Right atrium auricular region (tissue), 2 donors: Measurements from ENCODE around the gene IL31. TPM values are rescaled to one million over a fixed set of nuclear protein-coding genes. Genes with fewer than 3 reads are reported as not detected.
A peak's percentile ranks its signal among the peaks of the same experiment; 100 is the strongest.

ENCODE experiments used
- DNase-seq: peaks from one replicate; pipeline ENCODE4 v3.0.0-alpha.2; 2019; ENCODE audit warnings: low spot score
- H3K27ac ChIP-seq, 2 donors: fragments of 200-600 bp; sonication (generic); 1 replicate in 1 of 2; 2 replicates in 1 of 2; pipeline ENCODE4 v1.5.1; 2016 to 2019
- H3K27me3 ChIP-seq, 2 donors: fragments of 200-600 bp; sonication (generic); one replicate each; pipeline versions ENCODE4 v1.5.1 to v1.6.0; 2017 to 2019
- H3K36me3 ChIP-seq: fragments of 200-600 bp; sonication (generic); one replicate; pipeline ENCODE4 v1.5.1; 2016
- H3K4me1 ChIP-seq, 2 donors: fragments of 200-600 bp; sonication (generic); one replicate each; pipeline versions ENCODE4 v1.5.1 to v1.6.0; 2017 to 2019
- H3K4me3 ChIP-seq, 2 donors: fragments of 200-600 bp; sonication (generic); 1 replicate in 1 of 2; 2 replicates in 1 of 2; pipeline ENCODE4 v1.5.1; 2017 to 2019; ENCODE audit warnings: mild to moderate bottlenecking in 1 of 2, moderate library complexity in 1 of 2
- H3K9me3 ChIP-seq, 2 donors: fragments of 200-600 bp; sonication (generic); one replicate each; pipeline ENCODE4 v1.5.1; 2019
- CTCF ChIP-seq, 2 donors: fragments of 200-600 bp; sonication (generic); IDR thresholded peaks; one replicate each; pipeline ENCODE4 v1.5.1; 2019; ENCODE audit warnings: antibody characterized with exemption in 2 of 2
- total RNA-seq, 2 donors: library from RNA; depleted of rRNA; stranded (reverse); fragments of >200 nt; gene quantifications; one replicate each; pipeline ENCODE4 v1.1.0, GENCODE V29; 2016

The IL31 gene
- total RNA-seq, 2 donors from 2014 or later: not detected

GRCh38 chr12:122190842-122191668, 17.0 kb upstream of the IL31 start:
- Histone ChIP-seq H3K27ac (no peak overlapping the region), H3K27me3 (no peaks in the 10 kb centered on the region), H3K4me1 (no peaks in the 10 kb centered on the region), H3K36me3 (no peaks in the 10 kb centered on the region), H3K9me3 (peaks cover 0 to 4% of the 10 kb centered on the region in 2 donors), H3K4me3 (no peak overlapping the region)
- peak in 1 of 2 donors; percentile 68 for TF ChIP-seq CTCF (IDR thresholded peaks at IDR 0.05)
- no peak for DNase-seq

DNA sequence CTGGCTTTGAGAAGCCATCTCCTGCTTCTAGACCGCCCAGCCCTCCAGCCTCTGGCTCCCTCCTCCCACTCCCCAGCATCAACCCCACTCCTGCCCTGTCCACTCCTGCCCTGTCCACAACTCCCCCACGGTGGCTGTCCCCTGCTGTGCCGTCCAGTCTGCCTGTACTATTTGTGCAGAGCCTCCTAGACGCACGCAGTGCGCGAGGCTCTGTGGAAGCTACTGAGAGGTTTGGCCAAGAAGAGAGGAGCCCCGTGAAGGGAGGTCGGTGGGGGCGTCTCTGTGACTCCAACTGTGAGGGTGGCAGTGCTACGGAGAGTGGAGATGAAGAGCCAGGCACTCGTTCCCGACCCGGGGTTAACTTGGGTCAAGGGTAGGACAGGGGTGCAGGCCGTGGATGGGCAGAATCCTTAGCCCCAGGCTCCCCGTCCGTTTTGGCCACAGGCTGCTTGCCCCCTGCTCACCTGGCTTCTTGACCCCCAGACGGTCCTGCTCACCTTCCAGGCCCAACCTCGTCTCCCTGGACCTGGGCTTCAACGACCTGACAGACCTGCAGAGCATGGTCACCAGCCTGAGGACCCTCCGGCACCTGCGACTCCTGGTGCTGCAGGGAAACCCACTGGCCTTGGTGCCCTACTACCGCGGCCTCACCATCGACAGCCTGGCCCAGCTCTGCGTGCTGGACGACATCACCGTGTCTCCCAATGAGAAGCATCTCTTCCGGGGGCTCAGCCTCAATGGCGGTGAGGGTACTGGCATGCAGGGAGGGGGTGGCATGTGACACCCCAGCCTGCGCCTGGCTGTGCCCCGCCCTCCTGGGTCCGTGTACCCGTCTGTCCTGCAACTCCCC, 15.8 kb upstream of the IL31 start:
- H3K27me3 ChIP-seq: no peaks in the 10 kb centered on the region
- no peak for DNase-seq
- H3K4me3 ChIP-seq: no peak overlapping the region
- H3K9me3 ChIP-seq: no peaks in the 10 kb centered on the region
- no peak for TF ChIP-seq CTCF (IDR thresholded peaks at IDR 0.05)
- H3K27ac ChIP-seq: no peak overlapping the region
- no peaks in the 10 kb centered on the region for H3K4me1 ChIP-seq
- no peaks in the 10 kb centered on the region for H3K36me3 ChIP-seq

- H3K9me3 ChIP-seq: no peaks in the 10 kb centered on the region
- no peaks in the 10 kb centered on the region for H3K27me3 ChIP-seq
- DNase-seq: no peak
- no peak overlapping the region for H3K27ac ChIP-seq
- H3K36me3 ChIP-seq: no peaks in the 10 kb centered on the region
- H3K4me1 ChIP-seq: peaks cover 0 to 7% of the 10 kb centered on the region in 2 donors
- H3K4me3 ChIP-seq: no peak overlapping the region
- no peak for TF ChIP-seq CTCF (IDR thresholded peaks at IDR 0.05)
Observed at GRCh38 chr12:122187466-122187865, 13.4 kb upstream of the IL31 start.

DNA sequence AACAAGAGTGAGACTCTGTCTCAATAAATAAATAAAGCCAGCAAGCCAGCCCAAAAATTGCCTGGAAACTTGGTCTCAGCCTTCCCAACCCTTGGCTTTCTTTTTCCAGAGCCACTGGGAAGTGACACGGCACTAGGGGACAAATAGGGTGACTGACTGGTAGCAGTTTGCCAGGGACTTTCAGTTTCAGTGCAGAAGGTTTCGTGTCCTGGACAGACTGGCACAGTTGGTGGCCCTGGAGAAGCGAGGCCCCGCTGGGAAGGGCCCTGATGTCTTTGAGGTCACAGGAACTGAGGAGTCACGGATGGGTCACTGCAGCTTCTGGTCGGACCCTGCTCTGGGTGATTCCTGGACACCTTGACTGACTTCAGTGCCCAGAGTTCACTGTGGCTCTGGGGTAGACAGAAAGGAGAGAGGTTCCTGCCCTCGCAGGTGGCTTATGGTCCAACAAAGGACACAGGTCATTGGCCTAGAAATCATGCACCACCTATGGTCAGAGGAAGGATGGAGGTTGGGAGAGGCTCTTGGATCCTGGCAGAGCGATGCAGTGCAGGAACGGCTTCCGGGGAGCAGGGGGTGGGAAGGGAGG, 11.6 kb upstream of the IL31 start:
- no peak overlapping the region for H3K4me3 ChIP-seq
- no peaks in the 10 kb centered on the region for H3K36me3 ChIP-seq
- no peak for DNase-seq
- no peaks in the 10 kb centered on the region for H3K9me3 ChIP-seq
- H3K27me3 ChIP-seq: no peaks in the 10 kb centered on the region
- no peak for TF ChIP-seq CTCF (IDR thresholded peaks at IDR 0.05)
- peaks cover 0 to 7% of the 10 kb centered on the region in 2 donors for H3K4me1 ChIP-seq
- H3K27ac ChIP-seq: no peak overlapping the region

GRCh38 chr12:122185079-122185478, 11.1 kb upstream of the IL31 start:
- H3K4me3 ChIP-seq: no peak overlapping the region
- H3K9me3 ChIP-seq: no peaks in the 10 kb centered on the region
- no peaks in the 10 kb centered on the region for H3K27me3 ChIP-seq
- H3K4me1 ChIP-seq: peaks cover 0 to 7% of the 10 kb centered on the region in 2 donors
- H3K36me3 ChIP-seq: no peaks in the 10 kb centered on the region
- no peak for TF ChIP-seq CTCF (IDR thresholded peaks at IDR 0.05)
- no peak overlapping the region for H3K27ac ChIP-seq
- no peak for DNase-seq
